ENCODE measurements around the gene KIF25. TPM values are rescaled to one million over a fixed set of nuclear protein-coding genes. Genes with fewer than 3 reads are reported as not detected.

KIF25 gene
- total and polyA plus RNA-seq, 4 experiments from 2014 or later: not detected

- Histone ChIP-seq H3K27me3 (ENCODE audit: insufficient read depth, low read length) (no peaks in the 10 kb centered on the region), H3K36me3 (ENCODE audit: insufficient read depth, low read length) (no peaks in the 10 kb centered on the region), H3K4me1 (ENCODE audit: insufficient read depth, low read length) (no peaks in the 10 kb centered on the region), H3K9me3 (ENCODE audit: control insufficient read depth in 1 of 2, low read length in 2 of 2) (no peaks in the 10 kb centered on the region), H3K27ac (ENCODE audit: low read depth, low read length) (no peak overlapping the region), H3K4me3 (ENCODE audit: low read length in 2 of 2) (no peak overlapping the region)
- CTCF ChIA-PET (ENCODE audit: partially characterized antibody): no interaction called here
- Mint-ChIP-seq H3K9me3 (peaks cover 0 to 8% (median 1%) of the 10 kb centered on the region in 8 donors), H3K27me3 (peaks cover 3 to 8% of the 10 kb centered on the region in 2 donors), H3K4me3 (no peak overlapping the region), H3K36me3 (no peaks in the 10 kb centered on the region), H3K27ac (no peak overlapping the region), H3K4me1 (no peaks in the 10 kb centered on the region)
- DNase-seq: no peak
- POLR2A ChIA-PET (ENCODE audit: partially characterized antibody): no interaction called here
- intact Hi-C loops (cut with micrococcal nuclease): no loop called here
Measured at GRCh38 chr6:168020242-168020641, 22.8 kb downstream of the KIF25 start.

DNA sequence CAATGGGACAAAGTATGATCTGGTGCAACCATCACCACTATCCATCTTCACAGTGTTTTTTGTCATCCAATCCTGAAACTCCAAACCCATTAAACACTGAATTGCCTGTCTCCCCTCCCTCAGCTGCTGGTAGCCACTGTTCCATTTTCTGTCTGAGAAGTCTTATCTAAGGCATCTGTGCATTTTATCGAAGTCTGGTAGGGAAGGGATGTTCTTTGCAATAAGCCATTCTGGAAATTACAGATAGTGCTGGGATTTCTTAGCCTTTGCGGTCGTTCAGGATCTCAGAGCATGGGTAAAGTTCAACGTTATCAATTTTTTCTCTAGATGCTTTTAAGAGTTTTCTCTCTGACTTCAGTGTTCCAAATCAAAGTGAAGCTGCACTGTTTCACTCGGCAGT lies 24.1 kb downstream of the KIF25 start:
- no peaks in the 10 kb centered on the region for H3K4me1 Mint-ChIP-seq
- no peak overlapping the region for H3K27ac Mint-ChIP-seq
- CTCF ChIA-PET (ENCODE audit: partially characterized antibody): no interaction called here
- H3K9me3 Mint-ChIP-seq: peaks cover 0 to 6% (median under 1%) of the 10 kb centered on the region in 8 donors
- no peaks in the 10 kb centered on the region for H3K4me1 ChIP-seq (ENCODE audit: insufficient read depth, low read length)
- no peak overlapping the region for H3K27ac ChIP-seq (ENCODE audit: low read depth, low read length)
- no peak overlapping the region for H3K4me3 ChIP-seq (ENCODE audit: low read length in 2 of 2)
- DNase-seq: no peak
- no peaks in the 10 kb centered on the region for H3K36me3 Mint-ChIP-seq
- no peak overlapping the region for H3K4me3 Mint-ChIP-seq
- intact Hi-C loops (cut with micrococcal nuclease): no loop called here
- peaks cover 4 to 5% of the 10 kb centered on the region in 2 donors for H3K27me3 Mint-ChIP-seq
- no peaks in the 10 kb centered on the region for H3K36me3 ChIP-seq (ENCODE audit: insufficient read depth, low read length)
- POLR2A ChIA-PET (ENCODE audit: partially characterized antibody): no interaction called here
- no peaks in the 10 kb centered on the region for H3K9me3 ChIP-seq (ENCODE audit: control insufficient read depth in 1 of 2, low read length in 2 of 2)
- H3K27me3 ChIP-seq (ENCODE audit: insufficient read depth, low read length): no peaks in the 10 kb centered on the region

DNA sequence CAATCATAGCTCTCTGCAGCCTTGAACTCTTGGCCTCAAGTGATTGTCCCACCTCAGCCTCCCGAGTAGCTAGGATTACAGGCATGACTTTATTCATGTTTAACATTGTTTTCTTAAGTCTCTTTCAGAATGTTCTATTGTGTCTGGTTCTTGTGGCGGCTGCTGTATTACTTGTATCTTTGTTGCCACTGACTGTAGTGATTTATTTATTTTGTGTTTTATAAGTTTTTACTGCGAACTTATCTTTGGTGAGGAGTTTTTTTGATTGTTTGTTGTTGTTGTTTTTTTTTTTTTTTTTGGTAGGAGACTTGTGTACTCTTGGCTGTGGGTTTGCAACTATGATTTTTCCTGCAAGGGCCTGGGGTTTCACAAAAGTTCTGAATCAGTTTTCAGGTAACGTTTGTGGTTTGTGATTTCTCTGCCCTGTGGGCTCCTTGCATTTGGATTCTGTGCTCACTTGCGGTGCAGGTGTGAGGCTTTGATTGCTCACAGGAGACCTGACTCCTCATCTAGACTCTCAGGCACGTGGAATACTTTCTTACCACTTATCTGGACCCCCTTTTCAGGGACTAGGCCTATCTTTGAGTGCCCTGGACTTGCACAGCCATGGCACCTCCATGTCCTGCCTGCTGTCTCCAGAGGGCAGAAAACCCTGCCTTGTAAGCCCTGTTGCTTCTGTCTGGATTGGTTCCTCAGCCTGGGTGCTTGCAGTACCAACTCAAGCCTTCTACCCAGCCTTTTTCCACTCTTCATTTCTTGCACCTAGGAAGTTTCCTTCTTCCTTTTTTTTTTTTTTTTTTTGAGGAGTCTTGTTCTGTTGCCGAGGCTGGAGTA lies 25.2 kb downstream of the KIF25 start:
- H3K4me3 ChIP-seq (ENCODE audit: low read length in 2 of 2): no peak overlapping the region
- Mint-ChIP-seq H3K27ac (no peak overlapping the region), H3K36me3 (no peaks in the 10 kb centered on the region), H3K27me3 (peaks cover 4 to 5% of the 10 kb centered on the region in 2 donors), H3K4me3 (no peak overlapping the region), H3K4me1 (no peaks in the 10 kb centered on the region), H3K9me3 (peaks cover 0 to 6% (median 0%) of the 10 kb centered on the region in 8 donors)
- CTCF ChIA-PET (ENCODE audit: partially characterized antibody): no interaction called here
- DNase-seq: no peak
- no peaks in the 10 kb centered on the region for H3K27me3 ChIP-seq (ENCODE audit: insufficient read depth, low read length)
- intact Hi-C loops (cut with micrococcal nuclease): no loop called here
- no peaks in the 10 kb centered on the region for H3K36me3 ChIP-seq (ENCODE audit: insufficient read depth, low read length)
- H3K9me3 ChIP-seq (ENCODE audit: control insufficient read depth in 1 of 2, low read length in 2 of 2): no peaks in the 10 kb centered on the region
- POLR2A ChIA-PET (ENCODE audit: partially characterized antibody): no interaction called here
- no peaks in the 10 kb centered on the region for H3K4me1 ChIP-seq (ENCODE audit: insufficient read depth, low read length)
- H3K27ac ChIP-seq (ENCODE audit: low read depth, low read length): no peak overlapping the region

GRCh38 chr6:168024951-168025510 lies 27.6 kb downstream of the KIF25 start:
- no peak overlapping the region for H3K27ac ChIP-seq (ENCODE audit: low read depth, low read length)
- Mint-ChIP-seq H3K4me1 (no peaks in the 10 kb centered on the region), H3K36me3 (no peaks in the 10 kb centered on the region), H3K27me3 (peaks cover 4 to 7% of the 10 kb centered on the region in 2 donors), H3K4me3 (no peak overlapping the region), H3K27ac (no peak overlapping the region), H3K9me3 (peaks cover 0 to 5% (median 0%) of the 10 kb centered on the region in 8 donors)
- no peaks in the 10 kb centered on the region for H3K4me1 ChIP-seq (ENCODE audit: insufficient read depth, low read length)
- no peak for DNase-seq
- H3K4me3 ChIP-seq (ENCODE audit: low read length in 2 of 2): no peak overlapping the region
- no peaks in the 10 kb centered on the region for H3K9me3 ChIP-seq (ENCODE audit: control insufficient read depth in 1 of 2, low read length in 2 of 2)
- intact Hi-C loops (cut with micrococcal nuclease): no loop called here
- H3K27me3 ChIP-seq (ENCODE audit: insufficient read depth, low read length): no peaks in the 10 kb centered on the region
- POLR2A ChIA-PET (ENCODE audit: partially characterized antibody): no interaction called here
- CTCF ChIA-PET (ENCODE audit: partially characterized antibody): no interaction called here
- H3K36me3 ChIP-seq (ENCODE audit: insufficient read depth, low read length): no peaks in the 10 kb centered on the region

GRCh38 chr6:168025831-168026710 lies 28.6 kb downstream of the KIF25 start:
- no peak for DNase-seq
- Histone ChIP-seq H3K27ac (ENCODE audit: low read depth, low read length) (no peak overlapping the region), H3K27me3 (ENCODE audit: insufficient read depth, low read length) (no peaks in the 10 kb centered on the region), H3K4me3 (ENCODE audit: low read length in 2 of 2) (no peak overlapping the region), H3K9me3 (ENCODE audit: control insufficient read depth in 1 of 2, low read length in 2 of 2) (no peaks in the 10 kb centered on the region), H3K4me1 (ENCODE audit: insufficient read depth, low read length) (no peaks in the 10 kb centered on the region), H3K36me3 (ENCODE audit: insufficient read depth, low read length) (no peaks in the 10 kb centered on the region)
- Mint-ChIP-seq H3K27me3 (peaks cover 2 to 8% of the 10 kb centered on the region in 2 donors), H3K4me3 (no peak overlapping the region), H3K36me3 (no peaks in the 10 kb centered on the region), H3K4me1 (no peaks in the 10 kb centered on the region), H3K9me3 (peaks cover 0 to 5% (median 0%) of the 10 kb centered on the region in 8 donors), H3K27ac (no peak overlapping the region)
- CTCF ChIA-PET (ENCODE audit: partially characterized antibody): no interaction called here
- intact Hi-C loops (cut with micrococcal nuclease): no loop called here
- POLR2A ChIA-PET (ENCODE audit: partially characterized antibody): no interaction called here

DNA sequence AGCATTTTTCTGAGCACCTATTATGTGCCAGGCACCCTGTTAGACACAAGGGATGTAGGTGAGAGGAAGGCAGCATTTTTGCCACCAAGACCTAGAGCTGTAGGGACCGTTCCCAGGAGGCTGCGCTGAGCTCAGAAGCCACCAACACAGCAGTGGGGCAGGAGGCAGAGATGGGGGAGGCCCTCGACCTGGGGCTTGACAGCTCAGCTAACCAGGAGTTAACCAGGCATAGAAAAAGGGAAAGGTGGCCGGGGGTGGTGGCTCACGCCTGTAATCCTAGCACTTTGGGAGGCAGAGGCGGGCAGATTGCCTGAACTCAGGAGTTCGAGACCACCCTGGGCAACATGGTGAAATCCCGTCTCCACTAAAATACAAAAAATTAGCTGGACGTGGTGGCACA lies 29.5 kb downstream of the KIF25 start:
- ChIA-PET POLR2A (ENCODE audit: partially characterized antibody) (no interaction called here), CTCF (ENCODE audit: partially characterized antibody) (no interaction called here)
- Mint-ChIP-seq H3K4me3 (no peak overlapping the region), H3K27me3 (peaks cover 6 to 9% of the 10 kb centered on the region in 2 donors), H3K9me3 (peaks cover 0 to 5% (median 0%) of the 10 kb centered on the region in 8 donors), H3K27ac (peak overlapping the region in 1 of 7 donors; percentile 5), H3K4me1 (no peaks in the 10 kb centered on the region), H3K36me3 (no peaks in the 10 kb centered on the region)
- H3K9me3 ChIP-seq (ENCODE audit: control insufficient read depth in 1 of 2, low read length in 2 of 2): no peaks in the 10 kb centered on the region
- H3K27ac ChIP-seq (ENCODE audit: low read depth, low read length): no peak overlapping the region
- intact Hi-C loops (cut with micrococcal nuclease): no loop called here
- no peaks in the 10 kb centered on the region for H3K36me3 ChIP-seq (ENCODE audit: insufficient read depth, low read length)
- no peak overlapping the region for H3K4me3 ChIP-seq (ENCODE audit: low read length in 2 of 2)
- no peak for DNase-seq
- no peaks in the 10 kb centered on the region for H3K27me3 ChIP-seq (ENCODE audit: insufficient read depth, low read length)
- no peaks in the 10 kb centered on the region for H3K4me1 ChIP-seq (ENCODE audit: insufficient read depth, low read length)

- H3K27me3 ChIP-seq (ENCODE audit: insufficient read depth, low read length): no peaks in the 10 kb centered on the region
- POLR2A ChIA-PET (ENCODE audit: partially characterized antibody): no interaction called here
- no peak overlapping the region for H3K27ac ChIP-seq (ENCODE audit: low read depth, low read length)
- no peaks in the 10 kb centered on the region for H3K9me3 ChIP-seq (ENCODE audit: control insufficient read depth in 1 of 2, low read length in 2 of 2)
- H3K36me3 ChIP-seq (ENCODE audit: insufficient read depth, low read length): no peaks in the 10 kb centered on the region
- intact Hi-C loops (cut with micrococcal nuclease): no loop called here
- peaks cover 0 to 5% (median 0%) of the 10 kb centered on the region in 8 donors for H3K9me3 Mint-ChIP-seq
- H3K4me3 ChIP-seq (ENCODE audit: low read length in 2 of 2): no peak overlapping the region
- no peaks in the 10 kb centered on the region for H3K4me1 ChIP-seq (ENCODE audit: insufficient read depth, low read length)
- no peaks in the 10 kb centered on the region for H3K4me1 Mint-ChIP-seq
- DNase-seq: no peak
- H3K27me3 Mint-ChIP-seq: peaks cover 9 to 12% of the 10 kb centered on the region in 2 donors
- no peaks in the 10 kb centered on the region for H3K36me3 Mint-ChIP-seq
- CTCF ChIA-PET (ENCODE audit: partially characterized antibody): no interaction called here
- H3K27ac Mint-ChIP-seq: no peak overlapping the region
- H3K4me3 Mint-ChIP-seq: no peak overlapping the region
Measured at GRCh38 chr6:168027521-168027920, 30.1 kb downstream of the KIF25 start.
